Body of pancreas (tissue), 4 donors: ENCODE data around the gene CCSER1. TPM values are rescaled to one million over a fixed set of nuclear protein-coding genes. Genes with fewer than 3 reads are reported as not detected.

Source experiments
- ATAC-seq: fragments of 150-250 bp; one replicate; pipeline ENCODE4 v1.9.1; 2016
- DNase-seq, 4 donors: peaks; one replicate each; pipeline ENCODE4 v3.0.0-alpha.2; 2019
- H3K27ac ChIP-seq, 4 donors: fragments of 200-600 bp; sonication (generic); 1 replicate in 3 of 4; 2 replicates in 1 of 4; pipeline versions ENCODE4 v1.5.1 to v1.6.1; 2016 to 2019; ENCODE audit warnings: mild to moderate bottlenecking in 1 of 4, mixed read lengths in 1 of 4, moderate library complexity in 1 of 4
- H3K27me3 ChIP-seq, 2 donors: fragments of 200-600 bp; sonication (generic); one replicate each; pipeline ENCODE4 v1.6.0; 2016; ENCODE audit warnings: mild to moderate bottlenecking in 1 of 2
- H3K36me3 ChIP-seq, 2 donors: fragments of 200-600 bp; sonication (generic); replicated peaks in 1 of 2; 2 replicates each; pipeline ENCODE4 v1.5.1; 2016; ENCODE audit warnings: low read depth in 2 of 2; ENCODE audit not compliant: insufficient read depth in 1 of 2
- H3K4me1 ChIP-seq: fragments of 200-600 bp; sonication (generic); one replicate; pipeline ENCODE4 v1.6.0; 2016
- H3K4me3 ChIP-seq, 2 donors: fragments of 200-600 bp; sonication (generic); 1 replicate in 1 of 2; 2 replicates in 1 of 2; pipeline ENCODE4 v1.5.1; 2016 to 2019
- H3K9me3 ChIP-seq, 3 donors: fragments of 200-600 bp; sonication (generic); 1 replicate in 2 of 3; 2 replicates in 1 of 3; pipeline ENCODE4 v1.5.1; 2016
- POLR2A ChIP-seq, 3 donors: fragments of 450-650 bp; IDR thresholded peaks; one replicate each; pipeline ENCODE4 v1.6.1; 2016; ENCODE audit warnings: antibody characterized with exemption in 3 of 3, mild to moderate bottlenecking in 2 of 3
- WGBS, 2 donors: methylation state at CpG; one replicate each; pipeline ENCODE4 v1.1.5; 2017; 5-methylcytosine and 5-hydroxymethylcytosine counted together
- intact Hi-C: fragments of 100-400 bp; cut with DNase I; formaldehyde crosslinking; loops from one replicate; pipeline ENCODE4 v1.15.1; 2023
- total RNA-seq, 2 donors: library from RNA; depleted of rRNA; stranded (reverse); fragments of >200 nt; gene quantifications; one replicate each; pipeline ENCODE4 v1.1.0, GENCODE V29; 2016
- TF ChIP-seq, protein P1 (sequence below), 7 experiments: fragments of 450-650 bp in 4 of 7; fragments of 200-600 bp in 3 of 7; sonication (generic) in 3 of 7; IDR thresholded peaks; one replicate each; pipeline ENCODE4 v1.5.1; 2016 to 2019; ENCODE audit warnings: antibody characterized with exemption in 7 of 7

CCSER1 gene
- total RNA-seq, 2 donors from 2014 or later: 13.2 to 14.5 TPM

DNA sequence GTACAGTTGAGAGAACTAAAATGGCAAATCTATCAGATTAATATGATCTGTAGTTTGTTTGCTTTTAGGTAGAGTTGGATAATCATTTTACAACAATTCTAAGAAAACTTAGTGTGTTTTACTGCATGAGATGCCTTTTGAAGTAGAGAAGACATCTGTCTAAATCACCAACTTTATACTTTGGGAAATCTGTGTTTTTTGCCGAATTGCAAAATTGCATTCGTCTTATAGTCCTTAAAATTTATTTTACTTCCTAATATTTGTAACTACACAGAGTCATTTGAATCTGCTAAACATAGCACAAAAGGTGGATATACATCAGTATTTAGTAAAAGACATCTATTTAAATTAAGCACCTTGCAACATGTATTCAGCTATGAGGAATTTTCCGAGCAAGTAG lies 100.0 kb downstream of the CCSER1 start:
- Histone ChIP-seq H3K4me1 (no peaks in the 10 kb centered on the region), H3K9me3 (no peaks in the 10 kb centered on the region), H3K27me3 (no peaks in the 10 kb centered on the region), H3K36me3 (no peaks in the 10 kb centered on the region), H3K4me3 (no peak overlapping the region), H3K27ac (no peak overlapping the region)
- intact Hi-C loops: no loop called here
- 93 to 95% methylated on average over 3 of the region's 3 CpGs for WGBS, 2 donors
- TF ChIP-seq, protein P1, sequence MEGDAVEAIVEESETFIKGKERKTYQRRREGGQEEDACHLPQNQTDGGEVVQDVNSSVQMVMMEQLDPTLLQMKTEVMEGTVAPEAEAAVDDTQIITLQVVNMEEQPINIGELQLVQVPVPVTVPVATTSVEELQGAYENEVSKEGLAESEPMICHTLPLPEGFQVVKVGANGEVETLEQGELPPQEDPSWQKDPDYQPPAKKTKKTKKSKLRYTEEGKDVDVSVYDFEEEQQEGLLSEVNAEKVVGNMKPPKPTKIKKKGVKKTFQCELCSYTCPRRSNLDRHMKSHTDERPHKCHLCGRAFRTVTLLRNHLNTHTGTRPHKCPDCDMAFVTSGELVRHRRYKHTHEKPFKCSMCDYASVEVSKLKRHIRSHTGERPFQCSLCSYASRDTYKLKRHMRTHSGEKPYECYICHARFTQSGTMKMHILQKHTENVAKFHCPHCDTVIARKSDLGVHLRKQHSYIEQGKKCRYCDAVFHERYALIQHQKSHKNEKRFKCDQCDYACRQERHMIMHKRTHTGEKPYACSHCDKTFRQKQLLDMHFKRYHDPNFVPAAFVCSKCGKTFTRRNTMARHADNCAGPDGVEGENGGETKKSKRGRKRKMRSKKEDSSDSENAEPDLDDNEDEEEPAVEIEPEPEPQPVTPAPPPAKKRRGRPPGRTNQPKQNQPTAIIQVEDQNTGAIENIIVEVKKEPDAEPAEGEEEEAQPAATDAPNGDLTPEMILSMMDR (IDR thresholded peaks at IDR 0.05): no peak
- no peak for TF ChIP-seq POLR2A (IDR thresholded peaks at IDR 0.05)
- ATAC-seq (no peak), DNase-seq (no peak)

DNA sequence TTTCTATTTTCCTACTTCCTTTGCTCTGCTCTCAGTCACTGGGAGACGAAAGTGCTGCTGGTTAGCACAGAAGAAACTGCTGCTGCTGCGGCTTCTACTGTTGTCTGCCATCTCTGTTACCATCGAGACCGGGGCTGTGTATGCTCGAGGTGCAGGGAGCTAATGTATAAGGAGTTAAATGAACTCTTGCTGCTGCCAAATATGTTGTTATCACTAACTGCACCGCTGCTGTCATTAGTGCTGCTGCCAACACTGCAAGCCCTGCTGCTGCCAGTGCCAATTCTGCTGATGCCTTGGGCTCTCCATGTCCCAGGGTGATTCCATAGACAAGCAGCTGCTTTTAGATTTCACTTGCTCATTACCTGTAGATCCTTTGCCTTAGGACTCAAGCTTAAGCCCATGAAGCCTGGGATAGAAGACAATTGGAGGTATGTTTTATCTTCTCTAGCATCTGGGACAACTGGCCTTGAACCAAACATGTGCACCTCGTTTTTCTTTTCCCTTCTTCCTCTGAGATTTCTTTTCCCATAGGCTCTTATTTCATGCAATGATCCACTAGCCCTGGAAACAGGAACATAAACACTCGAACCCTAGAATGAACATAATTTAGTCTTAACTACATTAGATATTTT lies 107.8 kb downstream of the CCSER1 start:
- Histone ChIP-seq H3K27ac (peak overlapping the region in 2 of 4 donors; percentile 16 to 20), H3K4me3 (no peak overlapping the region), H3K27me3 (no peaks in the 10 kb centered on the region), H3K9me3 (no peaks in the 10 kb centered on the region), H3K36me3 (no peaks in the 10 kb centered on the region), H3K4me1 (peaks cover 18% of the 10 kb centered on the region)
- DNase-seq (peak; percentile 33 to 64 (median 38)), ATAC-seq (peak; percentile 62)
- TF ChIP-seq POLR2A (IDR thresholded peaks at IDR 0.05): no peak
- TF ChIP-seq, protein P1 (IDR thresholded peaks at IDR 0.05): no peak
- intact Hi-C loops: no loop called here
- 36 to 40% methylated on average over 8 of the region's 8 CpGs for WGBS, 2 donors

DNA sequence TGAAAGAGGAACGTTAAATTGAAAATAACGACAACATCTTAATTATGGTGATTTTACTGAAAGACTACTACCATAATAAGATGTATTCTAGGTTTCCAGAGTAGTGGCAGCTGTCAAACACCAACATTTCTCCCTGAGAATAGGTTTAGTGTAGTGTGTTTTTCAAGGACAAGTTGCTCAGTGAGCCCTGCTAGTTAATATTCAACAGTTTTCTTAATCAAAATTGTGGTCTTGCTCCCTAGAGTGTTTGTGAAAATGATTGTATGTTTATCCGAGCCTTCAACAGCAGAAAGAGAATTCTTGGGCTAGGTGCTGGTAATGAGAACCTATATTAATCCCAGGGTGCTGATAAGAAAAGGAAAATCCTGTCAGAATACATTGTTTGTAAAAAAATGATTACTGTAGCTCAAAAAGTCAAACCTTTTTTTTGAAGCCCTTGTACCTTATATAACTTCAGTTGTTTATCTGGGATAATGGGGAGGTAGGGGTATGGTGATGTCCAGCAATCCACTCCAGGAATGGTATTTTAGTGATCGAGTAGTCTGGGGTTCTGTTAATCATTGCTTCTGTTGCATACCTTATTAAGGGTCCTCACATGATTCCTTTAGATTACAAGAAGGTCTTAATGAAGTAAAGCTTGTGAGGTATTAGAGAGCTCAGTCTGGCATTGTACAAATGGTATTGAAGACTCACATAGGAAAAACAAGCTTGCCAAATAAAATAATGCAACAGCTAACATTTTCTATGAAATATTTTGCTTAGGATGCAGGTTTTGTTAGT lies 110.7 kb downstream of the CCSER1 start:
- Histone ChIP-seq H3K27me3 (no peaks in the 10 kb centered on the region), H3K27ac (no peak overlapping the region), H3K4me3 (no peak overlapping the region), H3K9me3 (no peaks in the 10 kb centered on the region), H3K4me1 (peaks cover 18% of the 10 kb centered on the region), H3K36me3 (no peaks in the 10 kb centered on the region)
- TF ChIP-seq POLR2A (IDR thresholded peaks at IDR 0.05): no peak
- 44 to 49% methylated on average over 4 of the region's 4 CpGs for WGBS, 2 donors
- no peak for DNase-seq
- ATAC-seq: no peak
- intact Hi-C loops: no loop called here

DNA sequence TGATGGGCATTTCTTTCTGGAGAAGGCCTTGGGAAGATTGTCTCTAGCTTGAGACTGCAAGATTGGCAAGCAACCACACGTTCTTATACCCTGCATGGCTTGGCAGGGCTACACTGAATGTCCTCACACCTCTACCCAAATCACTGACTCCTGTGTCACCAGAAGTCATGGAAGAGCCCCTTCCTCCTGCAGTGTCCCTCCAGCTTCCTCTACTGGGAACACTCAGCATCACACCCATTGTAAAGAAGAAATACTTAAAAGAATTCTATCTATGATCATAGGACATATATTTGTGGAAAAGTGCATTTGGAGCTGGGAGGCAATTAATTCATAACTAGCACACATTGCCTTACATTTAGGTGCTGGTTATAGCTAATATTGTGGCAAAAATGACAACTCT lies 113.1 kb downstream of the CCSER1 start:
- 33 to 61% methylated on average over 1 of the region's 1 CpG for WGBS, 2 donors
- ATAC-seq: no peak
- H3K27me3 ChIP-seq: no peaks in the 10 kb centered on the region

DNA sequence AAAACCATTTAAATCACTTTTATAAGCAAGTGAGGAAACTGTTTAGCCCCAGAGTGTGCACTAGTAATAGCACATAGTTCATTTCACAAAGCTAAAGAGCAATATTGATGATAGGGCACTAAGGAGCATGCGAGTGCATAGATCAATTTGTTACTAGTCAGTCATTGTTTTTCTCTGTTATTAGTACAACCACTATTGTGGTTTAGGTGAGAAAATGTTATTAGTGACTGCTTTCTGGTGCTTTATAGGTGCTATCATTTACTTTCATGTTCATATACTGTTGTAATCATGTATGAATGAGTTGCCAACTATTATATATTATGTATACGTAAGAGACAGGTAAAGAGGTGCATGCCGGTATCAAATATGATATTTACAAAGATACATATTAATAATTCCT lies 113.8 kb downstream of the CCSER1 start:
- no peaks in the 10 kb centered on the region for H3K36me3 ChIP-seq
- no peak overlapping the region for H3K27ac ChIP-seq
- H3K4me3 ChIP-seq: no peak overlapping the region
- no peaks in the 10 kb centered on the region for H3K27me3 ChIP-seq
- TF ChIP-seq POLR2A (IDR thresholded peaks at IDR 0.05): no peak
- TF ChIP-seq, protein P1 (IDR thresholded peaks at IDR 0.05): no peak
- intact Hi-C loops: no loop called here
- DNase-seq (no peak), ATAC-seq (no peak)
- 92 to 94% methylated on average over 3 of the region's 3 CpGs for WGBS, 2 donors
- H3K4me1 ChIP-seq: peaks cover 20% of the 10 kb centered on the region
- no peaks in the 10 kb centered on the region for H3K9me3 ChIP-seq

More for the DNA sequence above, 113.1 kb downstream of the CCSER1 start:
- Histone ChIP-seq H3K4me1 (peaks cover 13% of the 10 kb centered on the region), H3K4me3 (no peak overlapping the region), H3K9me3 (no peaks in the 10 kb centered on the region), H3K36me3 (no peaks in the 10 kb centered on the region), H3K27ac (no peak overlapping the region)
- no peak for DNase-seq
- intact Hi-C loops: no loop called here
- TF ChIP-seq, protein P1 (IDR thresholded peaks at IDR 0.05): no peak
- no peak for TF ChIP-seq POLR2A (IDR thresholded peaks at IDR 0.05)
